GM19035 (cell line): ENCODE measurements around the gene PAX4.

Experiments used
- ATAC-seq: cut with Tn5 transposase; IDR thresholded peaks from one replicate; pipeline ENCODE4 v1.9.1; 2021; ENCODE audit not compliant: unreplicated experiment

The PAX4 gene

DNA sequence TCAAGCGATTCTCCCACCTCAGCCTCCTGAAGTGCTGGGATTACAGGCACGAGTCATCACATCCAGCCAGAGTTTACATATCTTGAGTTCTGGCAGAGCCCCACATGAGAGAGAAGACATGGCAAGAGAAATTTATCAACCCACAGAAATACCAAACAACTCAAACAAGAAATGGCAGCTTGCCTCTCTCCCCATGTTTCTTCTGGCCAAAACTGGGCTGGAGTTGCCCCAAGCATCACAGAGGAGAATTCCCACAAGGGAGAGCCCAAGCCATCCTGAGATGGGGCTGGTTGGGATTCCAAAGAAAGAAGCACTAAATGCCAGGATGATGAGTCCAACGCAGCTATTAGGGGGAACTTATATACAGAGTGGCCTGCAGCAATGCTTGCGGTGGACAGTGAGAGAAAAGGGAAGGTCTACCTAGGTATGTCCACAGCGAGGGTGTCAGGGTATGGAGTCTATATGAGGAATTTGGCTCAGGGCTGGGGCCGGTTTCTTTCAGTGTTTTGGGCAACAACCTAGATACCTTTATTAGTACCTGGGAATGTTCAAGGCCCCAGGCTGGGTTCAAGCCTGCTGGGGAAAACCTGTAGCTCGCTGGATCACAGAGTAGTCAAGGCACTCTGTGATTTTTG, 14.5 kb upstream of the PAX4 start:
- ATAC-seq = no peak

- ATAC-seq = peak; percentile 60
Measured at GRCh38 chr7:127629268-127629854, 11.4 kb upstream of the PAX4 start.

DNA sequence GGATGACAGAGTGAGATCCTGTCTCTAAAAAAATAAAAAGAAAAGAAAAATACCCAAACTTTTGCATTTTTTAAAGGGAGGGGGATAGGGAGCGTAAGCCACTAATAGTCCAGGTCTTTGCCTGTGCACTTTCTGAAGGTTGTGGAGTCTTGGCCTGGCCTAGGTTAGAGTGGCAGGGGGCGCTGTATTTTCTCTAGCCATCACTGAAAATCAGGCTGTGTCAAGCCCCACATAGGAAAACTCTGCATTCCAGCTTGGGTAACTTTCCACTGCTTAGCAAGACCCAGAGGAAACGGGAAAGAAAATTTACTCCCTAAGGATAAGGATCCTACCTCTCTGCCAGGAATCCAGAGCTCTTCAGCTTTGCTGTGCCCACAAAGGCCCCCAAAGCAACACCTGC, 10.5 kb upstream of the PAX4 start:
- ATAC-seq = no peak

- ATAC-seq = no peak
Measured at GRCh38 chr7:127625331-127625730, 7.4 kb upstream of the PAX4 start.

DNA sequence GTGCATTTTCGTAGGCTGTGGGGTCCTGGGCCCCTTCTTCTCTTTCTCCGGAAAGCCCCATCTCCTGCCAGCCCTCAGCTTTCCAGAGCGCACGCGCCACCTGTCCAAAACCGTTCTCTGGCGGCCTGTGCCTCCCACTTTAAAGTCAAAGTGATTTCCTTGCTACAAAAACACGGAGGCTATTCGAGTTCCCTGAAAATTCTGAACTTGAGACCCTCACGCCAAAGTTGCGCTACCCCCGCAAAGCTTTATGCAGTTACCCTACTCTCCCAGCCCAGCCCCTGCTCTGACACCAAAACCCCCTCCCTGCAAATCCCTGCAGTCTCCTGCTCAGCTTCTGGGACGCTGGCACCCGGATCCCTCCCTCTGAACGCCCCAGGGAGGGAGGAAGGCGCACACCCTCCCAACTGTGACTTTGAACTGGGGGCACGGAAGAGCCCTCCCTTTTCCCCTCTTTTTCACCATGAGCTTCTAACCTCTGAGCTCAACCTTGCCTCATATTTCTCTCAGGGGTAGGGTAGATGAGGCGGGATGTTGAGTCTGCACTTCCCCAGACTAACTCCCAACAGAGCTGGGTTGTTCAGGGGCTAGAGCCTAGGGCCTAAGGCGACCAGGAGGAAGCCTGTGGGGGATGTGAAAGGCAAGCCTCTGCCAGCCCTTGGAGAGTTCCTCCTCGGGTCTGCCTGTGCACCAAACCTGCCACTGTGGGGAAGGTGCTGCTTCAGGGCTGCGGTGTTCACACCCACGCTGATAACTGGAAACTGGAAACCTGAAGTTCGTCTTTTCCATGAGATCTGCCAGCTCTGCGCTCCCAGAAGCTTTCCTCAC, 2.7 kb upstream of the PAX4 start:
- no peak for ATAC-seq

DNA sequence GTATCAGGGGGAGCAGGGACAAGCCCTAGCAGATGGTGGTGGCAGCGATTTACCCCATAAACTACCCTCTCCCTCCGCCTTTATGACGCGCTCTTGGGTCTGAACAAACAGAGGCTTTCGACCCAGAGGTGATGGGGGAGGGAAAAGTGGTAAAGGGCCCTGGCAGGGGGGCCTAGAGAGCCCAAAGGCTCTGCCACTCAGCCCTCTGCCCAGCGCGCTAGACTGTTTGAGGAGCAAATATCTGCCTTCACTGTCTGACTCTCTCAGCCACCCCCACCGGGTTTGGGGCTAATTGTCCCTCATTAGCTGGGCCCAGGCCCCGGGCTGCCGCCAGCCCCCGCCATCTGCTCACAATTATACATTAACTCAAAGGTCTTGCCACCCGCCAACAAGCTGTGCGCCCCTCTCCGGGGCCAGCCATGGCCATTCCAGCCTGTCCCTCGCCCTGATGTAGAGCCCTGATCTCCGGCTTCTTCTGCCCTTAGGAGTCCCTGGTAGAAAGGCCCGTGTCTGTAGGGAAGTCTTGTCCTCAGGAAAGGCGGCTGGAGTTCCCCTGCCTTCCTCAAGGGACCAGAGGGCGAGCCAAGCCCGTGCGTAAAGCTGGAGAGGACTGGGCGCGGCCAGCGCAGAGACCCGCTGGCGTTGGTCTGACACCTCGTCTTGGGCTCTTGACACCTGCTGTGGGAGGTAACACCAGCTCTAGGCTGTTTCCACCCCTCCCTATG, 1.9 kb upstream of the PAX4 start:
- ATAC-seq = no peak

DNA sequence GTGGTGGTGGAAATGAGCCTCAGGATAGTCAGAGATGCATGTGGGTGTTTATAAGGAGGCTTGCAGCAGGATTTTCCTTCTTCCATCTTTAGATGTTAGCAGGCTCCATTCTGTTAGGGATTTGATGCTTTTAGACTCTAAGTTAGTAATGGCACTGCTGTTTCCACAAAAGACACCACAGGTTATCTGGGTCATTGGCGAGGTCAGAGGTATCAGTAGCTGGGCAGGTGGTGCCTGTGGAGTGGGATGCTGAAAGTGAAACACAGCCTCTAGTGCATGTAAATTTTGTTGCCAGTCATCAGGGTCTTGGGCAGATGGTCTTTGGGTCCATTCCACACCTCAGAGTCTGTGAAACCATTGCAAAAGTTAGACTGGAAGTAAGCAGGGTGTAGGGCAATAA, 833 bp upstream of the PAX4 start:
- ATAC-seq = no peak

DNA sequence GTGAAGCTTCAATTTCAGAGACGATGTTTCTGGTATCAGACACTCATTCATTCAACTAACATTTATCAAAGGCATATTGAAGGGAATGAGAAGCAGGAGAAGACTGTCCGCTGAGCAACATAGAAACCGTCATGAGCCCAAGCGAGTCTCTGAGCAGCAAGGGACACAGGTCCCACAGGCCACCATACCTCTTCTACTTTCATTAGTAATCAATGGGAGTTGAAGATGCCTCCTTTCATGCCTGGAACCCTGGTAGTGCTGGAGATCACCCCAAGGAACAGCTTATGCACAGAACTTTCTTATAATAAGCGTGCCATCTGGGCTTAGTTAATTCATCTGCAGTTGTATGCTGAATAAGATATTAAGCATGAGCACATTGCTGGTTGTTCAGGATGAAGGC, 1.2 kb downstream of the PAX4 start:
- no peak for ATAC-seq

DNA sequence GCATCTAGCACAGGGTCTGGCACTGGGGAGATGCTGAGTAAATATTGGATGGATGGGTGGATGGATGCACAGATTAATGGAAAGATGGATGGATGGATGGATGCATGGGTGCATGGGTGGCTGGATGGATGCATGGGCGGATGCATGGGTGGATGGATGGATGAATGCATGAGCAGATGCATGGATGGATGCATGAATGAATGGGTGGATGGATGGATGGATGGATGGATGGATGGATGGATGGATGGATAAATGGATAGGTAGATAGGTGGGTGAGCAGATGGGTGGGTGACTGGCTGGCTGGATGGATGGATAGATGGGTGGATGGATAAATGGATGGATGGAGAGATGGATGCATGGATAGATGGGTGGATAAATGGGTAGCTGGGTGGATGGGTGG, 5.7 kb downstream of the PAX4 start:
- ATAC-seq = no peak

DNA sequence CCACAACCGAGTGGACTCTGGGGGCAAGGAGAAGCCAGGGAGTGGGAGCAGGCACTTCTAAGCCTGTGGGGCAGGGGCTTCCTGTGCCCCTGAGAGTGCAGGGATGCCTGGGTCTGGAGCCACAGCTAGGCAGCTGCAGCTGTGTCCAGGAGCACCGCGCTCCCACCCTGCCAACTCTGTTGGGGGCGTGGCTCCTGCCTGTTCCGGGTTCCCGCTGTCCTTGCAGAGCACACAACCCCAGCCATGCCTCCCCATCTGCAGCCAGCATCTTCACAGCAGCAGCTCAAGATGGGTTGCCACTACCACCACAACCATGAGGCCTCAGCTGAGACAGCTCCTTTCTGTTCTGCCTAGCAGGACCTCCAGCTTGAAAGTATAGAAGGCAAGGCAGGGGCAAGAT, 8.6 kb downstream of the PAX4 start:
- no peak for ATAC-seq

GRCh38 chr7:127608446-127608845, 9.5 kb downstream of the PAX4 start:
- no peak for ATAC-seq

DNA sequence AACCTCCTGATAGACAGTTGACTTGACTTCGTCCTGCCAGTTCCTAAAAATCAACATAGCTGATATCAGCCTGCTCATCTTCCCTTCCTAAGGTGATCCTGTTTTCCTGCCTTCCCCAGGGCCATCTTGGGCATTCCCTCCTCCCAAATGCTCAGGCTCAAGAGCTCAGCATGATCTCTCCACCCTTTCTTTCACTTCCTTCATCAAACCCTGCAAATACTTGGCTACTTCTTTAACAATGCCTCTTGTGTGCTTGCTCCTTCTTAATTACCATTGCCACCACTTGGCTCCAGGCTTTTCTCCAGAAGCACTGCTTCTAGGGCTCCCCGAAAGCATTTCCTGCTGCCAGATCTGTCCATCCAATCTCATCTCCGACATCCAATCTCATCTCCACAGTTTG, 17.1 kb downstream of the PAX4 start:
- ATAC-seq = no peak

- ATAC-seq = no peak
Measured at GRCh38 chr7:127598318-127598717, 19.6 kb downstream of the PAX4 start.

DNA sequence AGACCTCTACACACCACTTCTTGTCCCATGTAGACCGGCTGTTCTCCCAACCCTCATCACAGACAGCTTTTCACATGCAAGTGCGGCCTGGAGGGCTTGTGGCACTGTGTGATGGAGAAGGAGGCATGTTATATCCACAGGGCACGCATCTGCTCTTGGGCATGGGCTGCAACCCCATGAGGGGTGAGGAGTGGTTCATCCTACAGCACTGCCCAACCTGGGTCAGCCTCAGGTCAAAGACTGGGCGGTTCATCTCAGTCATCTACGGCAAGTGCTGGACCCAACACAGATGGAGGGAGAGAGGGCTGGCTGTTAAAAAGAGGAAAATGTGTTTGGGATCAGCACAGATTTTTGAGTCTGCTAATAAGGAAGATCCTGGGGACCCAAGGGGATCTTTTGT, 22.2 kb downstream of the PAX4 start:
- no peak for ATAC-seq

DNA sequence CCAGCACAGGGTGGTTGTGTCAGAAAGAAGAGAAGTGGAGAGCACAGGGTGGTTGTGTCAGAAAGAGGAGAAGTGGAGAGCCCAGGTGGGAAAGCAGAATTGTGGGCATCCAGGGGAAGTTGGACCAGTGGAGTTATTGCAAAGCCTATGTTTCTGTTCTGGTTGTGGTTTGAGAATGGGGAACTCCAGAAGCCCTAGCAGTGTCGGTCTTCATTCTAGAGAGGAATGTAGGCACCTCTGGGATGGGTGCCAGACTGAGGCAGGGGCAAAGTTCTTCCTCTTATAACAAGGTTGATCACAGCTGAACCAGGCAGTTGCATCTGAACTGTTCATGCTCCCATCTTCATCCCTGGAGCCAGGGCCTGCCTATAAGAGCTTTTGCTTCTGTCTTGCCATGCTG, 23.5 kb downstream of the PAX4 start:
- ATAC-seq = no peak

- no peak for ATAC-seq
Measured at GRCh38 chr7:127592550-127592949, 25.4 kb downstream of the PAX4 start.

DNA sequence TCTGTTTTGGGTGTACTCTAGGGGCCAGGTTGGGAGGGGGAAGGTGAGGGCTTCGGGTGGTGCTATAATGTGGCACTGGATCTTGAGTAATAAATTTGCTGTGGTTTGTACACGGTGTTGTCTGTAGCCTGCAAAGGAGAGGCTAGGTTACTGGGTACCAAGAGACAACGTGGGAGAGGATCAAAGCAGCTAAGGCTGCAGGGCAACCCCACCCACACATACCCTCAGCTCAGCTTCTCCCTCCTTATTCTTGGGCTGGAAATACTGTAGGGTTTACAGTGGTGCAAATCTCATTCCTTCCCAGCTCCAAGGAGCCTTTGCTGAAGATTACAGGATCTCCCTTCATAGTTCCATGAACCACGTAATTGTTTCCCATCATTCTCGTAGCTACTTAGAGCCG, 26.4 kb downstream of the PAX4 start:
- no peak for ATAC-seq

- no peak for ATAC-seq
Measured at GRCh38 chr7:127591189-127591588, 26.8 kb downstream of the PAX4 start.

GRCh38 chr7:127589896-127590295, 28.0 kb downstream of the PAX4 start:
- ATAC-seq = no peak

DNA sequence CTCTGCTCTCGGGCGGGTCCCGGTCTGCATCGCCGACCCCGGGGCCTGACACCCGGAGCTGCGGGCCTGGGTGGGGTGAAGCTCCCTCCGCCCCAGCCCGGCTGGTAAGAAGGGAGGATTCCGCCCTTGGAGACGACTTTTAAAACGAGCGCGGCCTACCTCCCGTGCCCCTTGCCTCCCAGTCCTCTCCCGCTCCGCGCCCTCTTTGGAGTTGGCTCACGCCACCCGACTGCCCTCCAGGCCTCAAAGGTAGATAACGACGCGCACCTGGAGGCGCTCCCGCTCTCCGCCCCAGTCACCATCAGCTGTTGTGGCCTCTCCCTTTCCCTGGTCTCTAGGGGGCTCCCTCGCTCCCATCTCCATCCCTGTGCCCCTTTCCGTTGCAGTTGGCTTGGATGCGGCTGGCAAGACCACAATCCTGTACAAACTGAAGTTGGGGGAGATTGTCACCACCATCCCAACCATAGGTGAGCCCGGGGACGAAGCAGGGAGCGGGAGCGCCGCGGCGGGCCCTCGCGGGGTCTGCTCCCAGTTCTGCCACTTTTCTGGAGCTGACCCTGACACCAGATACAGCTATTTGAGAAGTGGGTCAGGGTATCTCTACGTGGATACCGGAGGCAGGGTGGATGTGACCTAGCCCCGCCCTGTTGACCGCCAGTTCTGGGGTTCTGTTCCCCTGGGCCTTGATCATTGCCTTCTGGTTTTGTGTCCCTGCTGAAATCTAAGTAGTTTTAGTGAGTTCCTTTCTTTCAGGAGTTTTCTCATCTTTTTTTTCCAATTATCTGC, 29.1 kb downstream of the PAX4 start:
- ATAC-seq = peak; percentile 21
